HG02571 (cell line): Measurements from ENCODE around the gene SLC6A6.

Experiments used
- ATAC-seq: cut with Tn5 transposase; IDR thresholded peaks from one replicate; pipeline ENCODE4 v1.9.1; 2021; ENCODE audit warnings: mild to moderate bottlenecking, moderate library complexity; ENCODE audit not compliant: unreplicated experiment

SLC6A6 gene

DNA sequence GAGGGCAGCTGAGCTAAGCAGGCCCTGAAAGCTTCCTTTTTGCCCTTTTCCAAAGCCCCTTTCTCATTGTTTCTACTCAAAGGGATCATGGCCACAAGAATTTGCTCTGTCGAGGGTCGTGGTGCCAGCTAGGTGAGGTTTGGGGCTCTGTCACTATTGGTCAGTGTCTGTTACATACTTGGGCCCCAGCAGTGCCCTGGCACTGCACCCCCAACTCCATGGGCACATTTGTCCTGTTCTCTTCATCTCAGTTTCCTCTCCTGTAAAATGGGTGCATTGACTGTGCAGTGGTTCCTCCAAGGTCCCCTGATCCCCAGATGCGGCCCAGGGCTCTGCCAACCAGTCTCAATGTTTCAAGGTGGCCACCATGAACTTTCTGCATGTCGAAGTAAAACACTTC lies 62.1 kb downstream of the SLC6A6 start:
- no peak for ATAC-seq

DNA sequence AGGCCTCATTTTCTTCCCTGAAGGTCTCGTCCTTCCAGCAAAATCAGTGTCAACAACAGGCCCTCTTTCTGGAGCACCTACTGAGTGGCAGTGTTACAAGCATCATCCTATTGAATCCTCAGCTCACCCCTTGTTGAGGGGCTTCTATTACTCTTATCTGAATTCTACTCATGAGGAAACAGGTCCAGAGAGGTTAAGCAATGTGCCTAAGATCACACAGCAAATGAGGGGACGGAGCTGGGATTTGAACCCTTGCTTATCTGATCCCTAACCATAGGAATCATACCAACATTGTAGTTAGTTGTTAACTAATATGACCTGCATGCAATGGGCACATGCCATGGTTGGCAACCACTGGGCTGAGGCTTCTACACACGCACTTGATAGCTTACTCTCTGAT lies 63.0 kb downstream of the SLC6A6 start:
- no peak for ATAC-seq

DNA sequence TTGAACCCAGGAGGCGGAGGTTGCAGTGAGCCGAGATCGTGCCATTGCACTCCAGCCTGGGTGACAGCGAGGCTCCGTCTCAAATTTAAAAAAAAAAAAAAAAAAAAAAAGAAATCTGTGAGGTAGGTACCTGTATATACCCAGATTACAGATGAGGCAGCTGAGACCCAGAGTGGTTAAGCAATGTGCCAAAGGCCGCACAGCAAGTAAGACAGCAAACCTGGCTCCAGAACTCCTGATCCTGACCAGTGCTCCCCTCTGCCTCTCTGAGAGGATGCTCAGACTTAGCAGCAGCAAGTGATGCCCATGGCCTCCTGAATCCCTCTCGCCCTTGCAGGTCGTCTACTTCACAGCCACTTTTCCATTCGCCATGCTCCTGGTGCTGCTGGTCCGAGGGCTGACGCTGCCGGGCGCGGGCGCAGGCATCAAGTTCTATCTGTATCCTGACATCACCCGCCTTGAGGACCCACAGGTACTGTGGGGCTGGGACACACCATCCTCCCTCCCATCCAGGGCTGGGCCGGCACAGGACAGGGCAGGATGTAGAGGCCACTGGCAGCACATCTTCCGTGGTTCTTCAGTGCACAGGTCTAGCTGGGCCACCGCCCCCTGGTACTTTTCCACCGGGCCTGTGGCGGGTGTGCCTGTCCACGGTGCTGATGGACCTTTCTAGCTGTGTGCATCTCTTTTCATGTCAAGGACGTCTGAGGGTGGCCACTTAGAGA lies 63.9 kb downstream of the SLC6A6 start:
- ATAC-seq: no peak

DNA sequence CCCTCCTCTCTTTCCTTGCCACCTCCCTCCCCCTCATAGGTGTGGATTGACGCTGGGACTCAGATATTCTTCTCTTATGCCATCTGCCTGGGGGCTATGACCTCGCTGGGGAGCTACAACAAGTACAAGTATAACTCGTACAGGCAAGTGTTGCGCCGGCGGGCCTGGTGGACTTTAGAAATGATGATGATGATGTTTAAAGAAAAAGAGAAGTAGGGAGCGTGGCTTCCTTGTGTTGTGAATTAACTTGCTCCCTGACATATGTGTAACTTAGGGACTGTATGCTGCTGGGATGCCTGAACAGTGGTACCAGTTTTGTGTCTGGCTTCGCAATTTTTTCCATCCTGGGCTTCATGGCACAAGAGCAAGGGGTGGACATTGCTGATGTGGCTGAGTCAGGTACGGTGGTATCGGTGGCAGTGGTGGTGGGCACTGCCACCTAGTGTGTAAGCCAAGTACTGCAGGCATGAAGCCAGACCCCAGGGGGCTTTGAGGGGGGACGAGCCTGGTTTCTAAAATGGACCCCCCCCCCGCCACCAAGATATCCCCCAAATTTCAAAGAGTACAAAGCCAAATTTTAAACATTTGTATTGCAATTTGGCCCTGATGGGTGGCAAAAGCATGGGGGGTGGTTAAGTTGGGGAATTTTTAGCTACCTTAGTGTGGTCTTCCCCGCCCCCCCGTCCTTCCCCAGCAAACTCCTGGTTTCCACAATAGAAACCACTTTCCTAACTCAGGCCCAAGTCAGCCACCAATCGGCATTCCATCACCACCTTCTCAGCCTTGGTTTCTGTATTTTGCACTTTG lies 65.6 kb downstream of the SLC6A6 start:
- no peak for ATAC-seq

DNA sequence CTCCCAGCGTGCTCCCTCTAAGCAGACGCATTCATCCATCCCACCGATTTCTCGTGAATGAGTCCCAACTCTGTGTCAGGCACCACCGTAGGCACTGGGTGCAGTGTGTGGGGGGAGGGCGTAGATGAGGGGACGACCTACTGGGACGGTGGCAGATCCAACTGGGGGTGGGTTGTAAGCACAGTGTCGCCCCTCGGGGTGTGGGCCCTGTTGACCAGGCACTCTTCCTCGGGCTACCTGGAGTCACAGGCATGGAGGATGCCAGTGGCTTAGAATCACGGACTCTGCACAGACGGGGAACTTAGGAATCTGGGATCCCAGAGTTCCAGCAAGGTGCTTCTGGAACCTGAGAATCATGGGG lies 66.2 kb downstream of the SLC6A6 start:
- no peak for ATAC-seq

DNA sequence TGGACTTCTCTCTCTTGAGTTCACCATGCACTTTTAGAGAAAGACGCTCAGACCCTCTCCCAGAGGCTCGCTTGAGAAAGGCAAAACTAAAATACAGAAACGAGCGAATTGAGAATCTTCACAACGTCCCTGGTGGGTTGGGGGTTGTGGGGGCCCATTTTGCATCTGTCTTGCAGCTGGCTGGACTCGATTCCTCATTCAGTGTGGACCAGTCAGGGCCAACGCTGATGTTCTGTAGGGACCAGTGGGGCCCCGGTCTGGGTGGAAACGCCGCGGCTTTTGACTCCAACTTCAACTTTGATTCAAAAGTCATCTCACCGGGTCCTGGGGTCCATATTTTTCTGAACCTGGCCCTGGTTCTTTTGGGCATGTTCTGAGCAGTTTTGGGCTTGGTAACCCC lies 68.1 kb downstream of the SLC6A6 start:
- ATAC-seq: no peak

DNA sequence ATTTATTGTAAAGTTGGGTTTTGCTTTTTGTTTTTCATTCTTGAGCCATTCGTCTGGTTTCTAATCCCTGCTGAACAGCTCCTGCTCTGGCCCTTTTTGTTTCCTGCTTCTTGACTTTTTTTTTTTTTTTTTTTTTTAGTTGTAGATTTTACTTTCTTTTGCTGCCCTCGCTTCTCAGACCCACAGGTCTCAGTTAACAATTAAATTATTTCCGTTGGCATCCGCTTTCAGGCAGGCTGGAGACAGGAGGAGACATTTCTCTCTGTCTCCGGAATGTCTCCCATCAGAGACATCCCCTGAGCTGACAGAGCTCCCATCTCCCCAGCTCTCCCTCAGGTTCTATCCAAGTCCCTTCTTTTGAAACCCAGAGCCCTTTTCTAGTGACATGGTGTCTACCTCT lies 68.6 kb downstream of the SLC6A6 start:
- ATAC-seq: no peak

DNA sequence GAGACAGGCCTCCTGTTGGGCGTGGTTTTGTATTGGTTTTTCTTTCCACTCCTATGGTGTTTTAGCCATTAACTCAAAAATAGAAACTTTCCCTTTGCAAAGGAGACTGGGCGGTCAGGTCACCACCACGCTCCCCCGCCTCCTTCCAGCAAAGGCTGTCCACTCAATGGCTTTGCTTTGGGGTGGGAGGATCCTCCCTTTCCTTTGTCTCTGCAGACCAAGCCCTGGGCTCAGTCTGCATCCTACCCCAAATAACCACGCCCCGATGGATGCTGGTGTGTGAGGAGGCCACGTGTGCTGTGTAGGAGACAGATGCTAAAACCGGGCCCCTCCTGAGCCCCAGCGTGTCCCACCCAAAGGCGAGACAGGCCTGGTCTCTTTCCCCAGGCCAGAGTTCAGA lies 69.3 kb downstream of the SLC6A6 start:
- ATAC-seq: no peak

DNA sequence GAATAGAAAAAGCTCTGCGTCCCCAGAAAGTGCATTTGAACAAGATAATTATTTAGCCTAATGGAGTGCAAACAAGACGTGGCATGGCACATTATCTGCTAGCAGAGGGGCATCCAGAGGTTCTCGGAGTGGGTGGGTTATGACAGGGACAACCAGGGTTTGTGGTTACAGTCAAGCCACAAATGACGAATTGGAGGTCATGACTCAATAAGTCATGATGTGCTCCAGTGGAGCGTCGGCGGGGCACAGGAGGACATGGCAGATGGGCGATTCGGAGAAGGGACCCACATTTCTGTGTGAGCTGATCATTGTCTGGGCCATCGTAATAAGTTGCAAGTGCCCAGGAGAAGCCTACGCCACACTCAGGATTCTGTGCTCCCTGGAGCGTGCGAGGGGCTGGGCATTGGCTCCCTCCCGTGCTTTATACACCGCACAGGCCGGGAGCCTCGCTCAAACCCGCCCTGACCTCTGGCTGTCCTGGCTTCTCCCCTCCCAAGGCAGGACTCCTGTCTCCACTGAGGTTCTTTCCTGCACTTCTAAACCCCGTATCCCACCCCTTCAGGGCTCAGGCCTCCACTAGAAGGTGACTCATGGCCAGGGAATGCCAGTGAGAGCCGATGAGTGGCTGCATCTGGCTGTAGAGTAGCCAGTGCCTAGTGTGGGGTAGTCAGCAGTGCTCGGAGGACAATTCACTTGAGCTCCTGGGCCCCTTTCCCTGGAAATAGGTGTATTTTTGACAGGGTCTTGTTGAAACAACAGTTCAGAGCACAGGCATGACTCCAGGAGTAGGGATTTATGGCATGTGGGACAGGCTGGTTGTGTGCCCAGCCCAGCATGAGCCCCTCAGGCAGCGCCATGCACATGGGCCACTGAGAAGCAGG lies 70.3 kb downstream of the SLC6A6 start:
- ATAC-seq: no peak

DNA sequence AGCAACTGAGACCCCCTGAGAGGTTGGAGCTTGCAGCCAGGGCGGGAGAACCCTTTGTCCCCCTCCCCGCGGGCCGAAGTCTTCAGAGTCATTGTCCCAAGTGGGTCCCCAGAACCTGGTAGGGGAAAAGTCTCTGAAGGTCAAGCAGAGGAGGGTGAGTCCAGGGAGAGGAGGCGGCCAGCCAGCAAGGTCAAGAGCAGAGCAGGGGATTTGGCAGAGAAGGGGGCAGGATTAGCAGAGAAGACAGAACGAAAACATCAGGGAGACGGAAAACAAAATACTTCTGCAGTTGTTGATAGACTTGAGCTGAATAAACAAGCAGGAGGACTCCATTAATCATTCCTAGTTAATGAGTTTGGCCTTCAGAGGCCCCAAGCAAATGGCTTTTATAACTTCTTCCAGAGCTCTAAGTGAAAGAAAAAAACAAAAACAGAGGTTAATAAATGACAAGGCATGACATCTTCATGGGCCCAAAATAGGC lies 71.0 kb downstream of the SLC6A6 start:
- no peak for ATAC-seq

DNA sequence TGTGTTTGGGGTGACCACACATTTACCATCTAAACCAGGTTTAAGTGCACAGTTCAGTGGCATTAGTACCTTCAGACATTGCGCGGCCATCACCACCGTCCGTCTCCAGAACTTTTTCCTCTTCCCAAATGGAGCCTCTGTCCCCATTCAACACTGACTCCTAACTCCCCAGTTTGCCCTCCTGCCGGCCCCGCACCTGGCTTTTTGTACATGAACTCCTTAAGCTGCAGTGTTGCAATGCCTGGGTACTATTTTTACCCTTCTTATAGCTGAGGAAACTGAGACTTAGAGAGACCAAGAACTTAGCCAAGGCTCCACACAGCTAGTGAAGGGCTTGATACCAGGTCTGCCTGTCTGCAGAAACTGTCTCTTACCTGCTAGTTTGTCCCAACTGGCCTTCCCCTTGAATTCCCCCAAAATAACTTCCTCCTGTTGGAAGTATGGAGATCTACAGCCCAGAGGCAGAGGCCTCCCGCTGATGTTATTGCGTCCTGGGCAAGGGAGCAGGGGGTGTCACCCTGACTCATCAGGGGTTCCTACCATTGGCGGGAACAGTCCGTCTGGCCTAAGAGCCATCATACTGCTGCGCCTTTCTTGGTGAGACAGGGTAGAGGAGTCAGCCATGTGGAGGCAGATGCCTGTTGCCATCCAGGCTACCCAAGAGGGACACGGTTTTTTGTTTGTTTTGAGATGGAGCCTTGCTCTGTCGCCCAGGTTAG lies 72.1 kb downstream of the SLC6A6 start:
- no peak for ATAC-seq

DNA sequence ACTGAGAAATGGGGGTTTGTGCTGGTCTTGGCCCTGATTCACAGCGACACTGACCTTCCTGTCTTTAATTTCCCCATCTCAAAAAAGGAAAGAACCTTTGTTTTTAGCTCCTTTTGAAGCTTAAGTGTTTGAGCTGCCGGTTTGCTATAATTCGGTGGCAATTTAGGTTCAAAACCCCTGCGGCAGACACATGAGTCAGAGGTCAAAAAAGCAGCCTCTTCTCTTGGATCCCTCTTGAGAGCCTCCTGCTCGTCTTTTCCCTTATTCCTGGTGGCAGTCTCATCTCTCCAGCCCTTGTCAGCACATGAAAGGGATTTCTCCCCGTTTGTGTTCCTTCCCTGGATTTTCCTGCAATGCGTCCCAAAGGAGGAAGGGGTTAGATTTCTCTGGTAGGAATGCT lies 73.2 kb downstream of the SLC6A6 start:
- no peak for ATAC-seq

DNA sequence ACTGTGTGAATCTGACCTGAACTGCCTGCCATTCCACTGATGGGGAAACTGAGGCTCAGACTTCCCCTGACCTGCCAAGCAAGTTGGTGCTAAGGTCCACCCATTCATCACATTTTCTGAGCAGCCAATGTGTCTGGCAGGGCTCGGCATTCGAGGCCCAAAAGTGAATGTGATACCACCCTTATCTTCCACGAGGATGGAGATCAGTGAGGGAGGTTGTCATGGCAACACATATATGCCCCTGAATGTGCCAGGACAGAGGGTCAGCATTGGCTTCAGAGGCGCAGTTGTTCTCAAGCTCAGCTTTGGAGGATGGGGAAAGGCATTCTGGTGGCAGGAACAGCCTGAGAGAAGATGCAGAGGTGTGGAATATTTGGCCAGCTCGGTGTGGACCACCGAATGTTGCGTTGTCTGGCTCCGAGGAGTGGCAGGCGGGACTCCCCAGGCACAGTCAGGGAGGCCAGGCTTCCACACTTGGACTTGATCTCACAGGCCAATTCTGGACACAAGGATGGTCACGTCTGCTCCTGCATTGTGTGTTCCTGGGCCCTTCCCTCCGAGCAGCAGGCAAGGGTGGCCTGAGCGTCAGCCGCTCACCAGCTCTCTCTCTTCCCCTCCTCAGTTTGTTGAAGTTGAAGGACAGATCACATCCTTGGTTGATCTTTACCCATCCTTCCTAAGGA lies 74.3 kb downstream of the SLC6A6 start:
- no peak for ATAC-seq

DNA sequence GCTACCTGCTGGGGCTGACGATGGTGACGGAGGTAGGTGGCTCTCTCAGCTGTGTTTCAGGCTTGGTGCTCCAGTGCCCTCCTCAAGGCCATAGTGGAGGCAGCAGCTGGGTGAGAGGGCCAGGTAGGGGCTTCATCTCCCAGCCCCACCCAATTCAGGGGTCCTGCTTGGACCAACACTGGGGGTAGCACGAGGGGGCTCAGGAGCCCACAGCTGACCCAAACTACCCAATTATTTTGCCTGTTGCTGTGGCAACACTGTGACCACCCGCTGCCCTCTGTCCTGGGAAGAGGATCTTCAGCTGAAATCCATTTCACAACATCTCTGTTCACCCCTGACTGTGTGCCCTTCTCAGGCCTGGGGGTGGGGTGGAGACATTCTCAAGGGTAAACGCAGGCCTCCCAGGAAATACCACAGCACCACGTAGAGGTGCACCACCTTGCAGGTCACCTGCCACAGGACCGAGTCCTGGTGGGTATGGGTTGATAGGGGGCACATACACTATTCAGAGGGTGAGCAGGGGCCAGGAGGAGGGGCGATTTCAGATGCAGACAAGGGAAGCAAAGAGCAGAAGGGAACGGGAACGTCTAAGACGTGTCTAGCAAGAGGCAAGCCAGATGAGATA lies 75.0 kb downstream of the SLC6A6 start:
- ATAC-seq: no peak

DNA sequence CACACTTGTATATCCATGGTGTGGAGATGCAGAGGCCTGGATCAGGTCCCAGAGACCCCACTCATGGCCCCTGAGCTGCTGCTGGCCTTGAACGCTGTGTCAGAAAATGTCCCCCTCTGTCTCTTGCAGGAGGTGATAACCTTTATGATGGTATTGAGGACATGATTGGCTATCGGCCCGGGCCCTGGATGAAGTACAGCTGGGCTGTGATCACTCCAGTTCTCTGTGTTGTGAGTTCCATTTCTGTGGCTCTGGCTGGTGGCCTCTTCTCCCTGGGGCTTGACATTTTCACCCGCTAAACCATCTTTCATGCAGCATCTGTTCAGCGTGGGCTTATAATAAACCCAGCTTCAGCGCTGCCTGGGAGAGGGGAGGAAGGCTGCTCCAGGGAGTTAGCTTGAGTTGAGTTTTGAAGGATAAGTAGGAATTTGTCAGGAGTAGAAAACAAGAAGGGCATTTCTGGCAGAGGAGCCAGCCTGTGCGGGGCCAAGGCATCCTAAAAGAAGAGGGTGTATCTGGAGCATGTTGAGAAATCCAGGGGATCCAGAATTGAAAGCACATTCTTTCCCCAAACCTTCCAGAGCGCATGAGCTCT lies 76.6 kb downstream of the SLC6A6 start:
- ATAC-seq: no peak

DNA sequence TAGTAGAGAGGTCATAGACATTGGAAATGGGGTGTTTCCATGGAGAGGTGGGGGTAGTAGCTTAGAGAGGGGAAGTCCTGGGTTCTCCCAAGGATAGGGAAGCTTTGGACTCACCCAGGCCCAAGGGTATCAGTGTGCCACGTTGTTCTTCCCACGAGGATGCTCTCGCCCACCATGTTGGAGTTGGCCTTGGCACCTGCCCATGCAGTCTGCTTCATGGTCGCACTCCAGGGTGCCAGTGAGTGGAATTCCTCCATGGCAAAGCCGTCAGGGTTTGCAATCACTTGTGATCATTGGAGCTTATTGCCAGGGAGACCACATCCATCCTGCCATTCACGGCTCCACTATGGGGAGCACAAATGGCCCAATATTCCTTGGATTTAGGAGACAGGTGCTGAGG lies 77.2 kb downstream of the SLC6A6 start:
- no peak for ATAC-seq

DNA sequence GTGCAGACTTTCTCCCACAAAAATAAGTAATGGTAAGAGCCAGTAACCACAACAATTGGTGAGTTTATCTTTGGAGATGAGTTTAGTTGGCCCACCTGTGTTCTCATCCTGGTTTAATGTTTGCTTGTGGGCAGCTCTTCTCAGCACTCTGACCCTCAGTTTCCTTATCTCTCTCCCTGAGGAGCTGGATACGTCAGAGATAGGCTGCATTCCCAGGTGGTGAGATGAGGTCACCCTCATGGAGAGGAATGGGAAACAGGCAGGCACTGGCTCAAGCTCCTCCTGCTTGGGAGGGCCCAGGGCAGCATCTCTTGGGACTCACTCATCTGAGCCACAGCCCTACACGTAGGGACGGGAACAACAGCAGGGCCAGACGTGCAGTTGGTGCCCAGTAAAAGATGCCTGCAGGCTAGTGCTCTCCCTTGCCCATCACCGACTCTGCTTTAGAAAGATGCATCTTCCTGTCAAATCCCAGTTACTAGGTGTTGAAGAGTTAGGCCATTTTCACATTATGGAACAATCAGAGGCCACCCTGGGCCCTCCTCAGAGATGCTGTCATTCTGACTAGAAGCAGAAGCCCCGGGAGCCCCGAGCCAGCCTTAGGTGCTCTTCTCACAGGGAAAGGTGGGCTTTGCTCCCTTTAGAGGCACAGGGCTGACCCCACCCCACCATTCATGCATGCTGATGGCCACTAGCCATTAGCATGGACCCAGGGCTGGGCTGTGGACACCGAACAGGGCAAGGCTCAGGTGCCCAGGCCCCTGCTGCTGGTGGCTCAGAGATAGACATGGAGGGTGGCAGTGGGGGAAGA lies 78.0 kb downstream of the SLC6A6 start:
- ATAC-seq: no peak

DNA sequence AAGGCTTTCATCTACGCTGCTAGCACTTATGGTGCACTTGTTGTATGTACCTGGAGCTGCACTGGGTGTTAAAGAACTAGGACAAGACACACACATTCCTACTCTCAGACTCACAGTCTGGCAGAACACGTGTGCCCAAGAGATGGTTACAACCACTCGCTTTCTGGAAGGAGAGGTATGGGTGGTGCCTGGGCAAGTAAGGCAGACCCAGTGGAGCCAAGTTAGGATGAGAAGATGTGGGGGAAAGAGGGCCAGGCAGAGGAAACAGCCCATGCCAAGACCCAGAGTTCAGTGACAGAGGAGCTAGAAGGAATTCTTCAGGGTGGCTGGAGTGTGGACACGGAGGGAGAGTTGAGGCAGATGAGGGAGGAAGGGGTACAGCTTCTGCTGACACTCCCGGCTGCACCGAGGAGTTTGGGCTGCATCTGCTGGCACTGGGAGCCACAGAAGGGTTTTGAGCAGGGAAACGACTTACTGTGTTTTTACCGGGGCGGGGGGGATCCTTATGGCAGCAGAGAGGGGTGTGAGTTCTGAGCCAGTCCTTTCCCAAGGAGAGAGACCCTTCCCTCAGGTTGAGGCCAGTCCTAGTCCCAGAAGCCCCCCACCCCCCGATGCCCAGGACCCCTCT lies 78.7 kb downstream of the SLC6A6 start:
- no peak for ATAC-seq
